ENCODE results near the gene EDDM13. TPM values are rescaled to one million over a fixed set of nuclear protein-coding genes. Genes with fewer than 3 reads are reported as not detected.
A peak's percentile ranks its signal among the peaks of the same experiment; 100 is the strongest.

Gene EDDM13
- total RNA-seq, 3 donors from 2014 or later = 0.46 to 0.98 (median 0.91) TPM

- no peaks in the 10 kb centered on the region for H3K9me3 Mint-ChIP-seq
- ATAC-seq (no peak), DNase-seq (no peak)
- H3K27me3 Mint-ChIP-seq (ENCODE audit: low read depth) = no peaks in the 10 kb centered on the region
- H3K4me3 Mint-ChIP-seq = no peak overlapping the region
- no peaks in the 10 kb centered on the region for H3K4me1 Mint-ChIP-seq (ENCODE audit: low read depth)
- peaks cover 4% of the 10 kb centered on the region for H3K36me3 Mint-ChIP-seq (ENCODE audit: insufficient read depth)
These were observed 1.9 kb upstream of the EDDM13 start for GRCh38 chr19:56270676-56271075.

GRCh38 chr19:56271151-56271550, 1.4 kb upstream of the EDDM13 start:
- Mint-ChIP-seq H3K4me1 (ENCODE audit: low read depth) (no peaks in the 10 kb centered on the region), H3K9me3 (no peaks in the 10 kb centered on the region), H3K36me3 (ENCODE audit: insufficient read depth) (peaks cover 5% of the 10 kb centered on the region), H3K27me3 (ENCODE audit: low read depth) (no peaks in the 10 kb centered on the region), H3K4me3 (no peak overlapping the region)
- DNase-seq (no peak), ATAC-seq (no peak)

- DNase-seq = no peak
- peaks cover 4% of the 10 kb centered on the region for H3K9me3 Mint-ChIP-seq
- H3K27me3 Mint-ChIP-seq (ENCODE audit: low read depth) = no peaks in the 10 kb centered on the region
- no peaks in the 10 kb centered on the region for H3K4me1 Mint-ChIP-seq (ENCODE audit: low read depth)
- H3K4me3 Mint-ChIP-seq = no peak overlapping the region
- no peak for ATAC-seq
- peaks cover 15% of the 10 kb centered on the region for H3K36me3 Mint-ChIP-seq (ENCODE audit: insufficient read depth)
These were observed 1.1 kb downstream of the EDDM13 start for GRCh38 chr19:56273563-56274117.

GRCh38 chr19:56282809-56283208, 10.3 kb downstream of the EDDM13 start:
- Mint-ChIP-seq H3K9me3 (no peaks in the 10 kb centered on the region), H3K36me3 (ENCODE audit: insufficient read depth) (peaks cover 11% of the 10 kb centered on the region), H3K27me3 (ENCODE audit: low read depth) (no peaks in the 10 kb centered on the region), H3K4me1 (ENCODE audit: low read depth) (no peaks in the 10 kb centered on the region), H3K4me3 (no peak overlapping the region)
- DNase-seq (no peak), ATAC-seq (no peak)

GRCh38 chr19:56284746-56285145, 12.2 kb downstream of the EDDM13 start:
- Mint-ChIP-seq H3K4me3 (no peak overlapping the region), H3K36me3 (ENCODE audit: insufficient read depth) (peaks cover 9% of the 10 kb centered on the region)
- DNase-seq = no peak

GRCh38 chr19:56290104-56290503, 17.6 kb downstream of the EDDM13 start:
- Mint-ChIP-seq H3K9me3 (no peaks in the 10 kb centered on the region), H3K4me1 (ENCODE audit: low read depth) (no peaks in the 10 kb centered on the region), H3K27me3 (ENCODE audit: low read depth) (no peaks in the 10 kb centered on the region), H3K4me3 (no peak overlapping the region), H3K36me3 (ENCODE audit: insufficient read depth) (peaks cover 21% of the 10 kb centered on the region)
- no peak for DNase-seq
- no peak for ATAC-seq

More at GRCh38 chr19:56284746-56285145, 12.2 kb downstream of the EDDM13 start:
- Mint-ChIP-seq H3K27me3 (ENCODE audit: low read depth) (no peaks in the 10 kb centered on the region), H3K9me3 (no peaks in the 10 kb centered on the region), H3K4me1 (ENCODE audit: low read depth) (no peaks in the 10 kb centered on the region)
- no peak for ATAC-seq

- H3K4me3 Mint-ChIP-seq = no peak overlapping the region
- DNase-seq = no peak
- peak in 1 of 2 donors; percentile 41 for ATAC-seq
- no peaks in the 10 kb centered on the region for H3K4me1 Mint-ChIP-seq (ENCODE audit: low read depth)
- no peaks in the 10 kb centered on the region for H3K27me3 Mint-ChIP-seq (ENCODE audit: low read depth)
- H3K9me3 Mint-ChIP-seq = no peaks in the 10 kb centered on the region
- H3K36me3 Mint-ChIP-seq (ENCODE audit: insufficient read depth) = peaks cover 28% of the 10 kb centered on the region
These were observed 19.3 kb downstream of the EDDM13 start for GRCh38 chr19:56291867-56292266.

GRCh38 chr19:56294549-56294948, 22.0 kb downstream of the EDDM13 start:
- no peaks in the 10 kb centered on the region for H3K27me3 Mint-ChIP-seq (ENCODE audit: low read depth)
- H3K4me1 Mint-ChIP-seq (ENCODE audit: low read depth) = no peaks in the 10 kb centered on the region
- no peaks in the 10 kb centered on the region for H3K9me3 Mint-ChIP-seq
- H3K4me3 Mint-ChIP-seq = no peak overlapping the region
- H3K36me3 Mint-ChIP-seq (ENCODE audit: insufficient read depth) = peaks cover 35% of the 10 kb centered on the region
- DNase-seq = no peak
- no peak for ATAC-seq

- Mint-ChIP-seq H3K36me3 (ENCODE audit: insufficient read depth) (peaks cover 41% of the 10 kb centered on the region), H3K4me1 (ENCODE audit: low read depth) (peaks cover 2% of the 10 kb centered on the region), H3K27me3 (ENCODE audit: low read depth) (no peaks in the 10 kb centered on the region), H3K4me3 (no peak overlapping the region), H3K9me3 (no peaks in the 10 kb centered on the region)
- no peak for DNase-seq
- ATAC-seq = no peak
These were observed 23.2 kb downstream of the EDDM13 start for GRCh38 chr19:56295531-56296455.

GRCh38 chr19:56297010-56297409, 24.5 kb downstream of the EDDM13 start:
- Mint-ChIP-seq H3K4me3 (no peak overlapping the region), H3K9me3 (no peaks in the 10 kb centered on the region), H3K27me3 (ENCODE audit: low read depth) (no peaks in the 10 kb centered on the region), H3K36me3 (ENCODE audit: insufficient read depth) (peaks cover 39% of the 10 kb centered on the region), H3K4me1 (ENCODE audit: low read depth) (peaks cover 8% of the 10 kb centered on the region)
- DNase-seq (no peak), ATAC-seq (no peak)

- no peaks in the 10 kb centered on the region for H3K27me3 Mint-ChIP-seq (ENCODE audit: low read depth)
- DNase-seq (no peak), ATAC-seq (no peak)
- H3K36me3 Mint-ChIP-seq (ENCODE audit: insufficient read depth) = peaks cover 35% of the 10 kb centered on the region
- no peak overlapping the region for H3K4me3 Mint-ChIP-seq
- H3K4me1 Mint-ChIP-seq (ENCODE audit: low read depth) = peaks cover 13% of the 10 kb centered on the region
- H3K9me3 Mint-ChIP-seq = no peaks in the 10 kb centered on the region
These were observed 27.1 kb downstream of the EDDM13 start for GRCh38 chr19:56299688-56300087.

GRCh38 chr19:56301155-56301554, 28.6 kb downstream of the EDDM13 start:
- Mint-ChIP-seq H3K4me3 (no peak overlapping the region), H3K36me3 (ENCODE audit: insufficient read depth) (peaks cover 35% of the 10 kb centered on the region), H3K4me1 (ENCODE audit: low read depth) (peaks cover 18% of the 10 kb centered on the region), H3K27me3 (ENCODE audit: low read depth) (no peaks in the 10 kb centered on the region), H3K9me3 (no peaks in the 10 kb centered on the region)
- ATAC-seq (no peak), DNase-seq (no peak)

- DNase-seq = no peak
- Mint-ChIP-seq H3K4me3 (peak overlapping the region; percentile 9), H3K4me1 (ENCODE audit: low read depth) (peaks cover 18% of the 10 kb centered on the region), H3K27me3 (ENCODE audit: low read depth) (no peaks in the 10 kb centered on the region), H3K9me3 (no peaks in the 10 kb centered on the region), H3K36me3 (ENCODE audit: insufficient read depth) (peaks cover 32% of the 10 kb centered on the region)
- ATAC-seq = peak in 1 of 2 donors; percentile 27
These were observed 29.5 kb downstream of the EDDM13 start for GRCh38 chr19:56301886-56302620.

GRCh38 chr19:56304243-56304642, 31.7 kb downstream of the EDDM13 start:
- no peak for ATAC-seq
- Mint-ChIP-seq H3K27me3 (ENCODE audit: low read depth) (no peaks in the 10 kb centered on the region), H3K36me3 (ENCODE audit: insufficient read depth) (peaks cover 27% of the 10 kb centered on the region), H3K9me3 (no peaks in the 10 kb centered on the region), H3K4me1 (ENCODE audit: low read depth) (peaks cover 18% of the 10 kb centered on the region), H3K4me3 (no peak overlapping the region)
- no peak for DNase-seq
